Neuronal stem cell (in vitro differentiated cells): Measurements from ENCODE around the gene ING5.

Experiments used
- DNase-seq: peaks from one replicate; pipeline ENCODE4 v3.0.0-alpha.2; 2013; ENCODE audit warnings: low spot score
- H2AFZ ChIP-seq: one replicate; pipeline ENCODE4 v1.6.1; 2013; ENCODE audit warnings: mild to moderate bottlenecking, low read length, inconsistent platforms
- H2AK5ac ChIP-seq: 2 replicates; pipeline ENCODE4 v1.6.1; 2013; ENCODE audit warnings: low read depth, mild to moderate bottlenecking, inconsistent platforms, low read length, moderate library complexity, mixed read lengths
- H2BK120ac ChIP-seq: 2 replicates; pipeline ENCODE4 v1.6.1; 2013; ENCODE audit warnings: low read depth, mild to moderate bottlenecking, inconsistent platforms, low read length, moderate library complexity, mixed read lengths
- H2BK12ac ChIP-seq: one replicate; pipeline ENCODE4 v1.6.1; 2013; ENCODE audit warnings: low read length, inconsistent platforms
- H2BK15ac ChIP-seq: 2 replicates; pipeline ENCODE4 v1.6.1; 2013; ENCODE audit warnings: mild to moderate bottlenecking, low read length, inconsistent platforms, mixed read lengths
- H2BK5ac ChIP-seq: one replicate; pipeline ENCODE4 v1.6.1; 2013; ENCODE audit warnings: inconsistent platforms, mild to moderate bottlenecking, low read length, moderate library complexity
- H3K14ac ChIP-seq: one replicate; pipeline ENCODE4 v1.6.1; 2013; ENCODE audit warnings: low read length, inconsistent platforms
- H3K18ac ChIP-seq: 2 replicates; pipeline ENCODE4 v1.6.1; 2013; ENCODE audit warnings: low read length, inconsistent platforms
- H3K23ac ChIP-seq: 2 replicates; pipeline ENCODE4 v1.6.1; 2013; ENCODE audit warnings: low read depth, mild to moderate bottlenecking, mixed read lengths, low read length, inconsistent platforms; ENCODE audit not compliant: poor library complexity
- H3K27ac ChIP-seq: replicated peaks from 3 replicates; pipeline ENCODE4 v1.5.1; 2013; ENCODE audit warnings: low read length, inconsistent platforms
- H3K27me3 ChIP-seq, 3 experiments: 2 replicates each; pipeline ENCODE4 v1.6.1; 2013; ENCODE audit warnings: low read length in 3 of 3, mild to moderate bottlenecking in 2 of 3, inconsistent platforms in 1 of 3, low read depth in 1 of 3, mixed read lengths in 1 of 3, moderate library complexity in 1 of 3; ENCODE audit not compliant: control insufficient read depth in 3 of 3, insufficient read depth in 3 of 3
- H3K36me3 ChIP-seq, 2 donors: replicated peaks in 1 of 2; 2 replicates each; pipeline ENCODE4 v1.6.1; 2013; ENCODE audit warnings: low read length in 2 of 2; ENCODE audit not compliant: control insufficient read depth in 2 of 2, insufficient read depth in 2 of 2
- H3K4ac ChIP-seq: 2 replicates; pipeline ENCODE4 v1.6.1; 2013; ENCODE audit warnings: inconsistent platforms, mild to moderate bottlenecking, low read length, moderate library complexity
- H3K4me1 ChIP-seq, 2 donors: 1 replicate in 1 of 2; 2 replicates in 1 of 2; pipeline ENCODE4 v1.6.1; 2013; ENCODE audit warnings: low read length in 2 of 2, low read depth in 1 of 2; ENCODE audit not compliant: control insufficient read depth in 2 of 2, insufficient read depth in 1 of 2
- H3K4me2 ChIP-seq: one replicate; pipeline ENCODE4 v1.6.1; 2013; ENCODE audit warnings: mild to moderate bottlenecking, low read length, inconsistent platforms; ENCODE audit not compliant: insufficient read depth, poor library complexity, severe bottlenecking
- H3K4me3 ChIP-seq, 2 donors: 2 replicates each; pipeline ENCODE4 v1.5.1; 2013; ENCODE audit warnings: low read length in 2 of 2, mild to moderate bottlenecking in 2 of 2, inconsistent platforms in 1 of 2, moderate library complexity in 1 of 2
- H3K79me1 ChIP-seq: one replicate; pipeline ENCODE4 v1.6.1; 2013; ENCODE audit warnings: low read depth, mild to moderate bottlenecking, inconsistent platforms, low read length, moderate library complexity
- H3K9ac ChIP-seq: one replicate; pipeline ENCODE4 v1.6.1; 2013; ENCODE audit warnings: mild to moderate bottlenecking, low read depth, low read length, inconsistent platforms; ENCODE audit not compliant: poor library complexity
- H3K9me3 ChIP-seq, 2 donors: replicated peaks in 1 of 2; 2 replicates each; pipeline versions ENCODE3 to v1.6.1; 2013; ENCODE audit warnings: low read length in 2 of 2, mild to moderate bottlenecking in 2 of 2, inconsistent platforms in 1 of 2, low read depth in 1 of 2, mixed read lengths in 1 of 2, moderate library complexity in 1 of 2; ENCODE audit not compliant: control insufficient read depth in 2 of 2, insufficient read depth in 1 of 2
- H4K8ac ChIP-seq: one replicate; pipeline ENCODE4 v1.6.1; 2013; ENCODE audit warnings: low read depth, mild to moderate bottlenecking, inconsistent platforms, low read length, moderate library complexity
- H4K91ac ChIP-seq: one replicate; pipeline ENCODE4 v1.6.1; 2013; ENCODE audit warnings: low read length, low read depth, mild to moderate bottlenecking, inconsistent platforms; ENCODE audit not compliant: poor library complexity
- WGBS, 2 donors: extraction: QIAGEN DNeasy Blood & Tissue Kit; methylation state at CpG; one replicate each; pipeline ENCODE4 v1.1.7; 2013; ENCODE audit warnings: missing lambda C conversion rate in 2 of 2, mixed read lengths in 1 of 2; ENCODE audit not compliant: insufficient read length in 2 of 2, insufficient replicate concordance in 1 of 2; ENCODE audit errors: extremely low coverage in 2 of 2; 5-methylcytosine and 5-hydroxymethylcytosine counted together

ING5 gene

GRCh38 chr2:241743620-241744019 lies 41.8 kb downstream of the ING5 start:
- H2BK120ac ChIP-seq = no peak overlapping the region
- H2BK12ac ChIP-seq = no peak overlapping the region
- H3K23ac ChIP-seq = no peak overlapping the region
- H3K79me1 ChIP-seq = peaks cover 13% of the 10 kb centered on the region
- H3K14ac ChIP-seq = no peak overlapping the region
- no CpG with 5 or more reads among the region's 16 CpGs for WGBS, 2 donors
- H3K9me3 ChIP-seq = peaks cover 3 to 24% of the 10 kb centered on the region in 2 donors
- no peaks in the 10 kb centered on the region for H3K4me1 ChIP-seq
- no peak for DNase-seq
- no peak overlapping the region for H4K8ac ChIP-seq
- H2AK5ac ChIP-seq = no peak overlapping the region
- H2AFZ ChIP-seq = no peak overlapping the region
- no peaks in the 10 kb centered on the region for H3K27me3 ChIP-seq
- H4K91ac ChIP-seq = no peak overlapping the region
- no peak overlapping the region for H2BK5ac ChIP-seq
- no peak overlapping the region for H2BK15ac ChIP-seq
- H3K4me2 ChIP-seq = no peak overlapping the region
- H3K36me3 ChIP-seq = peaks cover 19 to 37% of the 10 kb centered on the region in 2 donors
- no peak overlapping the region for H3K9ac ChIP-seq
- H3K18ac ChIP-seq = no peak overlapping the region
- H3K4me3 ChIP-seq = no peak overlapping the region
- no peak overlapping the region for H3K27ac ChIP-seq
- no peak overlapping the region for H3K4ac ChIP-seq

GRCh38 chr2:241744028-241744754 lies 42.4 kb downstream of the ING5 start:
- Histone ChIP-seq H2BK5ac (no peak overlapping the region), H3K36me3 (peaks cover 23 to 43% of the 10 kb centered on the region in 2 donors), H3K18ac (no peak overlapping the region), H3K4me1 (no peaks in the 10 kb centered on the region), H2AFZ (no peak overlapping the region), H3K27me3 (no peaks in the 10 kb centered on the region), H3K14ac (no peak overlapping the region), H4K8ac (no peak overlapping the region), H3K79me1 (peaks cover 13% of the 10 kb centered on the region), H3K9me3 (peaks cover 3 to 24% of the 10 kb centered on the region in 2 donors), H3K23ac (no peak overlapping the region), H3K4me3 (no peak overlapping the region), H3K4me2 (no peak overlapping the region), H4K91ac (no peak overlapping the region), H3K27ac (no peak overlapping the region), H2BK120ac (no peak overlapping the region), H2BK12ac (no peak overlapping the region), H3K9ac (no peak overlapping the region), H2AK5ac (no peak overlapping the region), H2BK15ac (no peak overlapping the region), H3K4ac (no peak overlapping the region)
- no peak for DNase-seq
- WGBS, 2 donors = no CpG with 5 or more reads among the region's 24 CpGs

- Histone ChIP-seq H3K27me3 (no peaks in the 10 kb centered on the region), H2AFZ (no peak overlapping the region), H4K8ac (no peak overlapping the region), H3K18ac (no peak overlapping the region), H3K4ac (no peak overlapping the region), H3K27ac (no peak overlapping the region), H2BK5ac (no peak overlapping the region), H3K4me2 (no peak overlapping the region), H3K9ac (no peak overlapping the region), H2AK5ac (no peak overlapping the region), H3K4me3 (no peak overlapping the region), H3K36me3 (peaks cover 29 to 52% of the 10 kb centered on the region in 2 donors), H3K79me1 (peaks cover 14% of the 10 kb centered on the region), H2BK15ac (no peak overlapping the region), H3K4me1 (no peaks in the 10 kb centered on the region), H4K91ac (no peak overlapping the region), H3K9me3 (peaks cover 3 to 24% of the 10 kb centered on the region in 2 donors), H2BK12ac (no peak overlapping the region), H3K23ac (no peak overlapping the region), H2BK120ac (no peak overlapping the region), H3K14ac (no peak overlapping the region)
- DNase-seq = no peak
- no CpG with 5 or more reads among the region's 13 CpGs for WGBS, 2 donors
These were observed 43.4 kb downstream of the ING5 start for GRCh38 chr2:241745276-241745675.

- H3K4me3 ChIP-seq = no peak overlapping the region
- no peak overlapping the region for H2AFZ ChIP-seq
- H3K14ac ChIP-seq = no peak overlapping the region
- no peak overlapping the region for H2BK120ac ChIP-seq
- peaks cover 14% of the 10 kb centered on the region for H3K79me1 ChIP-seq
- H2BK15ac ChIP-seq = no peak overlapping the region
- no peak overlapping the region for H3K23ac ChIP-seq
- H4K8ac ChIP-seq = no peak overlapping the region
- H4K91ac ChIP-seq = no peak overlapping the region
- no peaks in the 10 kb centered on the region for H3K27me3 ChIP-seq
- no CpG with 5 or more reads among the region's 4 CpGs for WGBS, 2 donors
- H3K36me3 ChIP-seq = peaks cover 29 to 59% of the 10 kb centered on the region in 2 donors
- no peak overlapping the region for H2AK5ac ChIP-seq
- H3K18ac ChIP-seq = no peak overlapping the region
- H2BK5ac ChIP-seq = no peak overlapping the region
- H2BK12ac ChIP-seq = no peak overlapping the region
- peaks cover 0 to under 1% of the 10 kb centered on the region in 2 donors for H3K4me1 ChIP-seq
- H3K9me3 ChIP-seq = peaks cover 3 to 24% of the 10 kb centered on the region in 2 donors
- H3K4ac ChIP-seq = no peak overlapping the region
- H3K9ac ChIP-seq = no peak overlapping the region
- no peak overlapping the region for H3K4me2 ChIP-seq
- no peak for DNase-seq
- no peak overlapping the region for H3K27ac ChIP-seq
These were observed 44.2 kb downstream of the ING5 start for GRCh38 chr2:241746084-241746483.
